Measurements from ENCODE around the gene CD46.
"Not testable (repeated sequence)": the region's sequence is repeated elsewhere in the genome, so short reads cannot be mapped to it uniquely, and the experiment has no call there.

The CD46 gene

DNA sequence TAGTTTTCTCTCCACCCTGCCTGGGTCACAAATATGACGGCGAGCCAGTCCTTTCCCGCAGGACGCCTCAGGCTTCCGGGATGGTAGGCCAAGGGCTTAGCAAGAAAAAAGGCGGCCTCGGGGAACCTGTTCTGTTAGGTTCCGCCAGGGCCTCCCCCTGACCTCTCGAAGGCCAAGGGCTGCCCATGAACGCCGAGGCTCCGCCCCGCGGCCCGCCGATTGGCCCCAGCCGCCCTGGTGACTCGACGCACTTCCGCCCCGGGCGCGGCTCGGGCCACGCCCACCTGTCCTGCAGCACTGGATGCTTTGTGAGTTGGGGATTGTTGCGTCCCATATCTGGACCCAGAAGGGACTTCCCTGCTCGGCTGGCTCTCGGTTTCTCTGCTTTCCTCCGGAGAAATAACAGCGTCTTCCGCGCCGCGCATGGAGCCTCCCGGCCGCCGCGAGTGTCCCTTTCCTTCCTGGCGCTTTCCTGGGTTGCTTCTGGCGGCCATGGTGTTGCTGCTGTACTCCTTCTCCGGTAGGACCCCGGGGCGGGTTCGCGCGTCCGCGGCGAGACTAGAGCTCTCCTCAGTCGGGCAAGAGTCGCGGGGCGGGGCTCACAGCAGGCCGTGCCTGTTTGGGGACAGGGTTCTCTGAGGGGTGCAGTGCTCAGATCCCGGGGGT lies at the start of gene CD46:
Gene CD46 (plus strand): TSS at position 265 of the 666 bp plus-strand sequence. CDS start 159 bp downstream, at position 424.
- DNase-seq: peak; percentile 73 to 92 (median 80)

DNA sequence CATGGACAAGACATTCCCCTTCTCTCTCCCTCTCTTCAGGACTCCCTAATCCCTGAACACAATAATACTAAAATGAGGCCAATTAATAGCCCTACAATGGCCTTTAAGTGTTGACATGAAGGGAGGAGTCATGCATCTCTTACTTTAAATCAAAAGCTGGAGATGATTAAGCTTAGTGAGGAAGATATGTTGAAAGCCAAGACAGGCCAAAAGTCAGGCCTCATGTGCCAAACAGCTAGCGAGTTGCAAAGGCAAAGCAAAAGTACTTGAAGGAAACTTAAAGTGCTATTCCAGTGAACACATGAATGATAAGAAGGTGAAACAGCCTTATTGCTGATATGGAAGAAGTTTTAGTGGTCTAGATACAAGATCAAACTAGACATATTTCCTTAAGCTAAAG lies 49.5 kb upstream of the CD46 start:
- no peak for DNase-seq

DNA sequence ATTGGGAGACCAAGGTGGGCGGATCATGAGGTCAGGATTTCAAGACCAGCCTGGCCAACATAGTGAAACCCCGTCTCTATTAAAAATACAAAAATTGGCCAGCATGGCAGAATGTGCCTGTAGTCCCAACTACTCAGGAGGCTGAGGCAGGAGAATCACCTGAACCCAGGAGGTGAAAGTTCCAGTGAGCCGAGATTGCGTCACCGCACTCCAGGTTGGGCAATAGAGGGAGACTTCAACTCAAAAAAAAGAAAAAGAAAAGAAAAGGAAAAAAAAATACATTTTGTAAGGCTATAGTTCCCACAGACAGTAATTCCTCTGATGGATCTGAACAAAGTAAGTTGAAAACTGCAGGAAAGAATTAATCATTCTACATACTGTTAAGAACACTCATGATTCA lies 48.1 kb upstream of the CD46 start:
- no peak for DNase-seq

DNA sequence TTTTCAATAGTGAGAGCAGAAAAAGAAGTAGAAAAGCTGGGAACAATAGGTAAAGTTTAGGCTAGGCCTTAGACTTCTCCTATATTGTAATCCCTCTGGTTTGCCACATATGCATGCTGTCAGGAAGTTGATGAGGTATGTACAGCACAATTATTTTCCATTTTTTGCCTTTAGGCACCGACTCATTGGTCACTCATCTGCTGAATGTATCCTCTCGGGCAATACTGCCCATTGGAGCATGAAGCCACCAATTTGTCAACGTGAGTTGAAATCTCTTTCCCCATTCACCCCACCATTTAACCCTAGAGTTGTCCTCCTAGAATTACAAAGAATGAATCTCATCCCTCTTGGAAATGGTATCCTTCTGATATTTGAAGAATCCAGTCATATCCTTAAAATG lies 43.9 kb upstream of the CD46 start:
- DNase-seq: not testable (repeated sequence)

DNA sequence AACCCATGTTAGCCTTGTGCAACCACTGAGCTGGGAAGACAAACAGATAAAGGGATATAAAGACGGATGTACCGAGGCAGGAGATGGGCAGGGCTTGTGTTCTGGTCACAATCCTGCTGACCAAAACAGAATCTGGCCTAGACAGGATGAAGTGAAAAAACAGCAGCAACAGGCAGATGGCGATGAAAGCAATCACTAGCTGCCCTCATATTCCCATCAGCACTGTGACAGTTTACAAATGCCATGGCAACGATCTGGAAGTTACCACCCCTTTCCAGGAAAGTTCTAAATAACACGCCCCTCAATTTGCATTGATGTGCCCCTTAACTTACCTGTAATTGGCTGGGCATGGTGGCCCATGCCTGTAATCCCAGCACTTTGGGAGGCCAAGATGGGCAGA lies 40.6 kb upstream of the CD46 start:
- no peak for DNase-seq

DNA sequence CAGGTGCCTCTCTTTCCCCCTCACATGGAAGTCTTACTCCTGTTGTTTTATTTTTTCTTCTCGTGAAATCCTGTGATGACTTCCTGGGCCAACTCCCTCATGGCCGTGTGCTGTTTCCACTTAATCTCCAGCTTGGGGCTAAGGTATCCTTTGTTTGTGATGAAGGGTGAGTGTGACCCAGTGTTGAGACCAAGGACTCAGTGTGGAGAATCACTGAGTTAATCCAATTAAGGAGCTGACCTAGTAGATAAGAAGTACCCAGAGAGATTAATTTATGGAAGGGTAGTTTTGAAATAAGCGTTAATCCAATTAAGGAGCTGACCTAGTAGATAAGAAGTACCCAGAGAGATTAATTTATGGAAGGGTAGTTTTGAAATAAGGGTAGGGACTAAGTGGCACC lies 39.2 kb upstream of the CD46 start:
- DNase-seq: not testable (repeated sequence)

DNA sequence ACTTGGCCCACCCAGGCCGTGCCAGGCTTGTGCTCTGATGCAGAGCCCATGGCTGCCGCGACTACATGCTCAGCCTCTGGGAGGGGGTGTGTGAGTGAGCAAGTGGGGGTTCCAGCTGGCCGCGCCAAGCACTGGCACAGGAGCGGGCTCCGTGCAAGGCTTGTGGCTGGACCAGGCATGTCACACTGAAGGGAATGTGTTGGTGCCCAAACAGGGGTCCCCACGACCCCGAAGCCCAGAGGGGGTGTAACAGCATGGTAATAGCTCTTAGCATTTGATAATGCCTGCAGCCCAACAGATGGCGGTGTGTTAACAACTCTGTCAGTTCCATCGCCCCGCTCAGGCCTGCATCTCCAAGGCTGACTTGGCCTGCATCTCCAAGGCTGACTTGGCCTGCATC lies 38.3 kb upstream of the CD46 start:
- no peak for DNase-seq

DNA sequence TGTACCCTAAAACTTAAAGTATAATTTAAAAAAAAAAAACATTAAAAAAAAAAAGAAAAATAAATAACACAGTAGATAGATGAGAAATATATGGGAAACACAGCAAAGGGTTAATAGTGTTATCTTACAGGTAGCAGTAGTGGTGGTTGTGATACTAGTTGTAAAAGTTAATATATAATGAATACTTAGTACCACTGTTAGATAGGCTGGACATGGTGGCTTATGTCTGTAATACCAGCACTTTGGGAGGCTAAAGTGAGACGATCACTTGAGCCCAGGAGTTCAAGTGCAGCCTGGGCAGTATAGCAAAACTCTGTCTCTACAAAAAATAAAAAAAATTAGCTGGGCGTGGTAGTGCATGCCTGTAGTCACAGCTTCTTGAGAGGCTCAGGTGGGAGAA lies 32.6 kb upstream of the CD46 start:
- DNase-seq: no peak

DNA sequence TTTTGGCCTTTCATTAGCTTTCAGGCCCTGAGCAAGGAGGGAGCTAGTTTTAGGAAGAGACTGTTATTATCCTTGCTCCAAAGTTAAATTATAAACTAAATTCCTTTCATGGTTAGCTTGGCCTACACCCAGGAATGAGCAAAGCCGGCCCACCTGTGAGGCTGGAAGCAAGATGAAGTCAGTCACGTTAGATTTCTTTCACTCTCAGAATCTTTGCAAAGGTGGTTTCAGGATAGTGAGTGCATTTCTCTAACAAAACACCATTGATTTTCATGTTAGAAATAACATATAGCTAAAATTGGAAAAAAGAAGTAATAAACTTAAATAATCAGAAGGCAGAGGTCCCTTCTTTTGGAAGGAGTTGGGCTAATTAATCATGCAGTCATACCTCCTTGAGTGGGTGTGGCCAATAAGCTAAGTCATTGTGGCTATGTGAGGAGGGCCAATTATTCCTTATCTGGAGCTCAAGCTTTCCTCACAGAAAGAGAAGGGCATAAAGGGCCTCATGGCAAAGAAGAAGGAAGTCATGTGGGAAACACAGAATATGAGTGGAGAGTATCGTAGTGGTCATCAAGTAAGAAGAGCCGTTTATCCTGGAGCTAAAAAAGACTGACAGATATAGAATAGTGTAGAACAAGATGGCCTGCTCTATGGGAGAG lies 23.5 kb upstream of the CD46 start:
- DNase-seq: not testable (repeated sequence)

DNA sequence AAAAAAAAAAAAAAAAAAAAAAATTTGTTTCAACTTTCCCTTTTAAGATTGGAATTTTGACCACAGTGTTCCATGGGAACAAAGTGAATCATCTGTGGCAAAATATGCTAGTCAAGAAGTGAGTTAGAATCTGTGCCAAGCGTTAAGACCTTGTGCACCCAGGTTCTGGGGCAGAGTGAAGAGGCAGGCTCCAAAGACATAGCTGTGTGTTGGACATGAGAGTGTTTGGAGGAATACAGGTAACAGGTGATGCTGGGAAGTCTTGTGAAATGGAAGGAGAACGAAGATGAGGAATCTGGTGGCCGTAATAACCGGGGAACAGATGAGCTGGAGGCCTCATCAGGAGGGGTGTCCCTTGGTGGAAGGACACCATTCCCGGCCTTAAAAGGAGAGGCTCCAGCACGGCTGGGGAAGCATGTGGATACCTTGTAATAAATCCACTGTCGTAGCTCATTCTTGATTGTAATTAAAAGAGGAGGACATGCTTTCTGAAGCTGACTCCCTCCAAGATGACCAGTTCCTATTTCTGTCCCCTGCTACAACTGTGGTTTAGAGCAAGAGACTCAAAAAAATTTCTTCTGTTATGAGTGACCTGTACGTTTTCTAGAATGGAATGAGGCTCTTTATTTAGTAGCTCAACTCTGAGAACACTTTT lies 14.2 kb upstream of the CD46 start:
- DNase-seq: not testable (repeated sequence)

DNA sequence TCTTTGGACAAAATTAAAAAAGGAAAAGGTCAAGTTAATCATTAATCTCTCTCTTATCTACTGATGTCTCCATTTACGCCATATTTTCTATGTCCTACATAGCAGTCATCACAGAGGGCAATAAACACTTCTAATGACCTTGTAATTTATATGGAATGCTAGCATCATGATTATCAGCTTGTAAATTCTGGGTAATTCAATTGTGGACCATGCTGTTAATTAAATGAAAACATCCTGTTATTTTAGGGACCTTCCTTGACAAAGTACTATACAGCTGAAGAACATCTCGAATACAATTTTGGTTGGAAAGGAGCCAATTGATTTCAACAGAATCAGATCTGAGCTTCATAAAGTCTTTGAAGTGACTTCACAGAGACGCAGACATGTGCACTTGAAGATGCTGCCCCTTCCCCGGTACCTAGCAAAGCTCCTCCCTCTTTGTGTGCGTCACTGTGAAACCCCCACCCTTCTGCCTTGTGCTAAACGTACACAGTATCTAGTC lies 13.6 kb upstream of the CD46 start:
- DNase-seq: peak in 1 of 4 experiments; percentile 11

DNA sequence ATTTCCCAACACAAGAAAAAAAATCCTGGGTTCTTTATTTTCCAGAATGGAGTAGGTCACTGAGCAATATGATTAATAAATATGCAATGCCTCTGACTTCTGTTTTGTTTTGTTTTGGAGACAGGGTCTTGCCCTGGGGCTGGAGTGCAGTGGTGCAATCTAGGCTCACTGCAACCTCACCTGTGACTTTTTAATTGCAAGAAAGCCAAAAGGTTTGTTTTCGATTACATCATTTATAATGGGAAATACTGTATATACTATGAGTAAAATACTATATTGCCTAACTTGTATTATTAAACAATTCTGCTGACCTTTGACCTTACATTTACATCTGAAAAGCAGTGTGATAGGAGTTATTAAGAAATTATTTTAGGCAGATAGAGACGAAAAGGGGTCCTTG lies 11.6 kb upstream of the CD46 start:
- DNase-seq: no peak

DNA sequence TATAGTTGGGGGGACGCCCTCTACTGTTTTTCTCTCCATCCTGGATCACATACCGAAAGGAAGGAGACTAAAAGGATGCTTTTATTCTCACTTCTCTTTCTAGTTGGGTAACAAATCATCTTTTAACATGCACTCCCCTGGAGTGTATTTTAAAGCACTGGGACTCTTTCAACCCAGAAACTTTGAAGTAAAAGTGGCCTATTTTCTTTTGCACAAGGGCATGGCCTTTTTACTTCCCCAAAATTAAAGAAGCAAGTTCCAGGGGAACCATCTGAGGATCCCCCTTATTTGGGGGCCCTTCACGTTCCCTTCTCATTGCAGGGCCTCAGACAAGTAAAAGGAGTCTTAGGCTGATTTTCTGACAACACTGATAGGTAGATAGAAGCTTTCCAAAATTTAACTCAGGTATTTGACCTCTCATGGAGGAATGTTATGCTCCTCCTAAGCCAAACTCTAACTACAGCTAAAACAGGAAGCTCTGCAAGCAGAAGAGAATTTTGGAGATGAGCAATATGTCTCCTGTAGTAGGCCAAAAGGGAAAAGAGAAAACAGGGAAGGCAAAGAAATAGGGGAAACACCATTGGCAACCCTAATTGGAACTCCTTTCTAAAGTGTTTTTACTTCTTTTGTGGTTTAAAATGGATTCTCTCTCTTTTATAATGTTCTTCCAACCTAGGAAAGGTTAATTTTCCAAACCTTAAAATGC lies 8.9 kb upstream of the CD46 start:
- DNase-seq: no peak

DNA sequence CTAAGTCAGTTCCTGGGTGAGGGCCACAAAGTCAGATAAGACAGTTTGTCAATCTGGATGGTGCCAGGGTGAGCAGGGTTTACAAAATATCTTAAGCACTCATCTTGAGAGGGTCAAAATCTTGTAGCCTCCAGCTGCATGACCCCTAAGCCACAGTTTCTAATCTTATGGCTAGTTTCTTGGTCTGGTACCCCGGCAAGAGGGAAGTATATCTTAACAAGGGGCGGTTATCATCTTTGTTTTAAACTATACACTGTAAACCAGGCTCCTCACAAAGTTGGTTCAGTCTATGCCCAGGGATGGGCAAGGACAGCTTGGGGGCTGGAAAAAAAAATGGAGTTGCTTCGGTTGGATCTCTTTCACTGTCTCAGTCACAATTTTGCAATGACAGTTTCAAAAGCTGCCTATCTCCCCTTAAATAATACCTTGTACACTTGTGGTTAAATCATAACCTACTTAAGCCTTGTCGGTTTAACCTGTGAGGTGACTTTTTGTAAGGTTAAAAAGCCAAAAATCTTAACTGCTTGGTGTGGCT lies 7.8 kb upstream of the CD46 start:
- DNase-seq: no peak

DNA sequence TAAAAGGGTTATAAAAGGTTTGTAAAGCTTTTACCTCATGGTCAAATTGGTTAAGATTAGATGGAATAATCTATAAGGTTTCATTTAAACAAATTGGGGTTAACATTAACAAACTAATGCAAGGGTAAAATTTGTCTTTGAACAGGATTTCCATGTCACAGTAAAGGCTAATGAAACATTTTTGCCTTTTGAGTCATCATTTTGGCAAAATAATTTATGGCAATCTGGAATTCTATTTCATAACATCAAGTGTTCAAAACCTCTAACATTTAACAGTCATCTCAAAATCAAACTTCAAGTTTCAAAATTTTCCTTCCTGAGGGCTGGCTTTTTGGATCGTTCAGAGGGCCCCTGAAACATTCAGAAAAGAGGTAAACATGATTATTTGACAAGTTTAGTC lies 6.6 kb upstream of the CD46 start:
- no peak for DNase-seq

DNA sequence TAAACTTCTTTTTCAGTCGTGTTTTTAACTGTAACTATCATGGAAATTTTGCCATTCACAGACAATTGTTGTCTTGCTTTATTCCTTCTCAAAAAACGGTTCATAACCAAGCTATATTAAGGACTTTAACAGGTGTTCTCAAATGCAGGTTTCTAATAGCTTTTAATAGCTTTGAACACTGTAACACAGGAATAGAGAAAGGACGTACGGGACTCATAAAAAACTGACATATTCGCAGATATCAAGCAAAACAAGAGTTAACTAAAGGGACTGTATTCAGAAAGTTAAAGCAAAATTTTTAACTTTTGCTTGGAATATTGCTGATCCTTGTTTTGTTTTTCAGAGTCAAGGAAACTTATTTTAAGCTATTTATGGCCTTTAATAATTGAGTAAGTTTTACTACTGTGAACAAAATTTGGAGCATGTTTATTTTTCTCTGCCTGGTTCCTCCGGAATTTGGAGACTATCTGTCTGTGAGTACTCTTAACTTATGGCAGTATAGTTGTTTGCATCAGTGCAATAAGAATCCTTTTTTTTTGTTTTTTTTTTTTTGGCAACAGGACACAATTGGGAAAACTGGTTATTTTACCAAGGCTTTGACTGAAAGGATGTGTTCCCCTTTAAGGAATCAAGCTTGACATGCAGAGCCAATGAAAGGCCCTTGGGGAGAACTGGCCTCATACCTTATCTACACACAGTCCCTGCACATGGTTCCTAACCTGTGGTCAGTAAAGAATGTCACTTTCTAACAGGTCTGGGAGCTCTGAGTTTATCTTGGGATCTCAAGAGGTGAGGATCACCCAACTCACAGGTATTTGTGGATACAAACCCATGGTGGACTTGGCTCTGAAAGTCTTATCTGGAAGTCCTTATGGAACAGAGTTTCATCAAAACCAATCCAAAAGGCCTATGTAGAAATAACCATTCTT lies 5.8 kb upstream of the CD46 start:
- no peak for DNase-seq

DNA sequence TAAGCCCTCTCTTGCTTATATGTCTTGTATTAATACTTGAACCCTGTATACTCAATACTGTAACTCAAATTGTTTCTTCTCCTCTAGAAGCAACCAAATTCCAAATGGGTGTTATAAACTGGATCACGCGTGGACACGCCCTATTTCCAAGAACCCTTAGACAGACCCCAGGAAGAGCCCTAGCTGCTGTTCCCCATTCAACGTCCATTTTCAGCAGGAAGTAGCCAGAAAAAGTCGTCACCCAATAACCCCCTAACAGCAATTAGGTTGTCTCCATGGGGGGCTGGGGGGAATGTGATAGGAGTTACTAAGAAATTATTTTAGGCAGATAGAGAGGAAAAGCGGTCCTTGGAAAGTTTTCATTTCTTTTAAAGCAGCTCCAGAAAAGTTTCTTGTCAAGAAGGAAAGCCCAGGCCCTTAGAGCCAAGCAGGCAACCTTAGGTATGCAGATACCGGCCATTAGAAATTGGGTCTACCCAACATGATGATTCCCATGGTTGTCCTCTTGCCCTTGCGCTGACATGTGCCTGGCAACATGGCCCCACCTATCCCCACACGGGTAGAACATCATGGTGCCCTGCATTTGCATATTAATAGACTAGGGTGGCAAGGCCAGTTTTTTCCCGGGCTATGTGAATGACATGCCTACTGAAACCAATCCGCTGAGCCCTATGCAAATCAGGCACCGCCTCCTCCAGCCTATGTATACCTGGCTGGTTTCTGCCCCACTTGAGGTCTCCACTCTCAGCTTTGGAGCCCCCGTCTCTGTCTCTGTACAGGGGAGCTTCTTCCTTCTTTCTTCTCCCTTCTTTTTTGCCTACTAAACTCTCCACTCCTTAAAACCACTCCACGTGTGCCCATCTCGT lies 4.0 kb upstream of the CD46 start:
- no peak for DNase-seq

DNA sequence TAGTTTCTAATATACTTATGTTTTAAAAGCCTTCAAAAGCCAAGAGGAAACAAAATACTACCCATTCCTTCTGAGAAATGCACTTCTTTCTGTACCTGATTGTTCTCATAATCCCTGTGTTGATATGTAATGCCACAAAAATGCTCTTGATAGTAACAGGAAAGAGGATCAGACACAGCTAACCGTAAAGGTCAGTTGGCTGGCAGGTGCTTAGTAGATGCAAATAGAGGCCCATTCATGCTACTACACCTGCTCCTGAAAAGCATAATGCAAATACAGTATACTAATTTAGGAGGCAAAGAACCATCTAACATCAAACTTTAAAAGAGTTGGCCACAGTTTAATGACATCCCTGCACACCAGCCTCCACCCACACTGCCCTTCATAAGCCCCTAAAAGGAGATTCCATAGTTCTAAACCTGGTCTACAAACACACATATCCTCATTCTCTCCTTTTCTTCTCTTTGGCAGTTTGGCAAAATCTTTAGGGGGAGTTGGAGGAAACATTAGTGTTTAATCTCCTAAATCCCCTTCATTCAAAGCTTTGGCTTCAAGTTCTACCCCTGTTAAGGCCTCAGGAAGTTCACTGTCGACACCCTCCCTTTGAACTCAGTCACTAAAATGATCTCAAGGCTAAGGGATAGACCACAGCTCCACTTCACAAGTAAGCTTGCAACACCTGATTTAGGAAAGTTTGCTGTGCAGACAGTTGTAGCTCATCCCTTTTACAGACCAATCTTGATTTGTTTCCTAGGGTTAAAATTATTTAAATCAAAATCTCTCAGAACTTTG lies 2.9 kb upstream of the CD46 start:
- DNase-seq: no peak

DNA sequence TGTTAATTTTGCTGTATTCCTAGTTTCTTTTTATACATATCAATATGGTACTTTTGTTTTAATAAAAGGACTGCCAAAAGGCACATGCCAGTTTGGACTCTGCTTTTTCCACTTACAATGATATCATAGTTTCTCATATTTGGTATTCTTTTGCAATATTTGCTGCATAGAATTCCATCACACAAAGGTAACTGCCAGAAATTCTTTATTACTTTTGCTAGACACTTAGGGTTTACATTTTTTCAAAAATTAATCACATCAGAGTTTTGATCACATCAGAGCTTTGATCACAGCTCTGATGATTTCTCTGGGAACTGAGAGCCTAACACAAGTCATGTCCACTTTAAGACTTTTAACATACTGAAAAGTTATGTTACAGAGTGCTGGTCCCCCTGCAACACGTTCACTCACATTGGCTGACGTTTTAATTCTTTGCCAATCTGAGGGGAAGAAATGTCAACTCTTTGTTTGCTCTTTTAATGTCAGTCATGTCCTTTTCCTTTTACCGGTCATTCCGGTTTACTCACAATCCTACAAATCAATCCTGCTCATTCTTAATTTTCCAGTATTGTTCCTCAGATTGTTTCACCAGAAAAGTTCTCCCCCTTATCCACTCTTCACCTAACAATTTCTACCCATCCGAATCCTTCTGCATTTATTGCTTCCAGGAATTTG lies 1.1 kb upstream of the CD46 start:
- DNase-seq: no peak

DNA sequence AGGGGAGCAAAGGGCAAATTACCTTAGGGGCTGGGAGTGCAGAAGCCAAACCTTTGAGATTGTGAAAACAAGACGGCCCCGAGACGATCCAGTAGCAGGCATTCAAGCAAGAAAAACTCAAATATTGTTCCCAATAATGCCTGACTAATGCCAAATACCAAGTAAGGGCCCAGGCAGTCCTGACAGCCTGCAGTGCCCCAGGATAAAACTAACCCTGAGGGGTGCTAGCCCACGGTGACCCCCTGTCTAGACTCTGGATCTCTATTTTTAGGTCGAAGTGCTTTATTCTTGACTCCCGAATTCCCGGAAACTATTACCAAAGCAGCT lies 428 bp upstream of the CD46 start:
- not testable (repeated sequence) for DNase-seq

Data from activated naive CD4-positive, alpha-beta T cell (primary cell).